ENCODE measurements around the gene TBC1D13. TPM values are rescaled to one million over a fixed set of nuclear protein-coding genes. Genes with fewer than 3 reads are reported as not detected.

TBC1D13 gene
- total and polyA plus RNA-seq, 2 of the 13 experiments (the other 11 are each of a cell fraction or from before 2014, with no cell fraction given) = 17.9 to 19.7 TPM

DNA sequence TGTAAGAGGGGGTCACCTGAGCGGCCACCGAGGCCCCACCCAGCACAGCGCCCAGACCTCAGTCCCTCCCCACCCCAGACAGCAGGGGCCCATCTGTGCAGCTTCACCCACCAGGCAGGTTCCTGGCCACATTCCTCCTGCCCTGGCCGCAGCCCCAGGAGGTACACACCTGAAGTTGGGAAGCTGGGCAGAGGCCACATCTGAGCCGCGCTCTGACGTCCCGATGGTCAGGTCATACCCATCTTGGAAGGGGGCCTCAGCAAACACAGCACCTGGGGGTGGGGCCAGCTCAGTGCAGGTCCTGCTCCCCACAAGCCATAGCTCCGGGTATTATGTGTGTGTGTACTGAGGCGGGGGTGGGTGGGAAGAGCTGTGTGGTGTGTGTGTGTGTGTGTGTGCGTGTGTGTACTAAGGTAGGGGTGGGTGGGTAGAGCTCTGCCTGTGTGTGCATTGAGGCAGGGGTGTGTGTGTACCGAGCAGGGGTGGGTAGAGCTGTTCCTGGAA is 36.9 kb downstream of the TBC1D13 start (continued):
- TF ChIP-seq ETV5 (CRISPR knock-in tag; IDR thresholded peaks at IDR 0.05; ENCODE audit: borderline replicate concordance) (no peak), PCBP1 (IDR thresholded peaks at IDR 0.05; ENCODE audit: borderline replicate concordance, low read depth, low read length) (no peak), NFYB (CRISPR knock-in tag; IDR thresholded peaks at IDR 0.05) (no peak), ZNF460 (CRISPR knock-in tag; IDR thresholded peaks at IDR 0.05; ENCODE audit: borderline replicate concordance) (no peak), NFIC (IDR thresholded peaks at IDR 0.05; ENCODE audit: low read length) (no peak), ZNF143 (CRISPR knock-in tag; IDR thresholded peaks at IDR 0.05) (no peak), ZNF501 (CRISPR knock-in tag; IDR thresholded peaks at IDR 0.05) (no peak), ZNF253 (CRISPR knock-in tag; IDR thresholded peaks at IDR 0.05; ENCODE audit: borderline replicate concordance) (no peak), SMARCE1 (IDR thresholded peaks at IDR 0.05; ENCODE audit: borderline replicate concordance) (no peak), HDAC1 (CRISPR knock-in tag; IDR thresholded peaks at IDR 0.05) (no peak), ZNF264 (CRISPR knock-in tag; IDR thresholded peaks at IDR 0.05) (no peak), SRSF4 (IDR thresholded peaks at IDR 0.05; ENCODE audit: low read depth, low read length, poor library complexity, severe bottlenecking) (no peak), ZNF432 (CRISPR knock-in tag; IDR thresholded peaks at IDR 0.05; ENCODE audit: borderline replicate concordance) (no peak), NONO (IDR thresholded peaks at IDR 0.05) (no peak), NONO (CRISPR knock-in tag; conservative IDR thresholded peaks at IDR 0.05) (no peak)
- TF ChIP-seq, protein P1, sequence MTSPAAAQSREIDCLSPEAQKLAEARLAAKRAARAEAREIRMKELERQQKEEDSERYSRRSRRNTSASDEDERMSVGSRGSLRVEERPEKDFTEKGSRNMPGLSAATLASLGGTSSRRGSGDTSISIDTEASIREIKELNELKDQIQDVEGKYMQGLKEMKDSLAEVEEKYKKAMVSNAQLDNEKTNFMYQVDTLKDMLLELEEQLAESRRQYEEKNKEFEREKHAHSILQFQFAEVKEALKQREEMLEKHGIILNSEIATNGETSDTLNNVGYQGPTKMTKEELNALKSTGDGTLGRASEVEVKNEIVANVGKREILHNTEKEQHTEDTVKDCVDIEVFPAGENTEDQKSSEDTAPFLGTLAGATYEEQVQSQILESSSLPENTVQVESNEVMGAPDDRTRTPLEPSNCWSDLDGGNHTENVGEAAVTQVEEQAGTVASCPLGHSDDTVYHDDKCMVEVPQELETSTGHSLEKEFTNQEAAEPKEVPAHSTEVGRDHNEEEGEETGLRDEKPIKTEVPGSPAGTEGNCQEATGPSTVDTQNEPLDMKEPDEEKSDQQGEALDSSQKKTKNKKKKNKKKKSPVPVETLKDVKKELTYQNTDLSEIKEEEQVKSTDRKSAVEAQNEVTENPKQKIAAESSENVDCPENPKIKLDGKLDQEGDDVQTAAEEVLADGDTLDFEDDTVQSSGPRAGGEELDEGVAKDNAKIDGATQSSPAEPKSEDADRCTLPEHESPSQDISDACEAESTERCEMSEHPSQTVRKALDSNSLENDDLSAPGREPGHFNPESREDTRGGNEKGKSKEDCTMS (CRISPR knock-in tag; conservative IDR thresholded peaks at IDR 0.05) = no peak
- TF ChIP-seq, protein P2, sequence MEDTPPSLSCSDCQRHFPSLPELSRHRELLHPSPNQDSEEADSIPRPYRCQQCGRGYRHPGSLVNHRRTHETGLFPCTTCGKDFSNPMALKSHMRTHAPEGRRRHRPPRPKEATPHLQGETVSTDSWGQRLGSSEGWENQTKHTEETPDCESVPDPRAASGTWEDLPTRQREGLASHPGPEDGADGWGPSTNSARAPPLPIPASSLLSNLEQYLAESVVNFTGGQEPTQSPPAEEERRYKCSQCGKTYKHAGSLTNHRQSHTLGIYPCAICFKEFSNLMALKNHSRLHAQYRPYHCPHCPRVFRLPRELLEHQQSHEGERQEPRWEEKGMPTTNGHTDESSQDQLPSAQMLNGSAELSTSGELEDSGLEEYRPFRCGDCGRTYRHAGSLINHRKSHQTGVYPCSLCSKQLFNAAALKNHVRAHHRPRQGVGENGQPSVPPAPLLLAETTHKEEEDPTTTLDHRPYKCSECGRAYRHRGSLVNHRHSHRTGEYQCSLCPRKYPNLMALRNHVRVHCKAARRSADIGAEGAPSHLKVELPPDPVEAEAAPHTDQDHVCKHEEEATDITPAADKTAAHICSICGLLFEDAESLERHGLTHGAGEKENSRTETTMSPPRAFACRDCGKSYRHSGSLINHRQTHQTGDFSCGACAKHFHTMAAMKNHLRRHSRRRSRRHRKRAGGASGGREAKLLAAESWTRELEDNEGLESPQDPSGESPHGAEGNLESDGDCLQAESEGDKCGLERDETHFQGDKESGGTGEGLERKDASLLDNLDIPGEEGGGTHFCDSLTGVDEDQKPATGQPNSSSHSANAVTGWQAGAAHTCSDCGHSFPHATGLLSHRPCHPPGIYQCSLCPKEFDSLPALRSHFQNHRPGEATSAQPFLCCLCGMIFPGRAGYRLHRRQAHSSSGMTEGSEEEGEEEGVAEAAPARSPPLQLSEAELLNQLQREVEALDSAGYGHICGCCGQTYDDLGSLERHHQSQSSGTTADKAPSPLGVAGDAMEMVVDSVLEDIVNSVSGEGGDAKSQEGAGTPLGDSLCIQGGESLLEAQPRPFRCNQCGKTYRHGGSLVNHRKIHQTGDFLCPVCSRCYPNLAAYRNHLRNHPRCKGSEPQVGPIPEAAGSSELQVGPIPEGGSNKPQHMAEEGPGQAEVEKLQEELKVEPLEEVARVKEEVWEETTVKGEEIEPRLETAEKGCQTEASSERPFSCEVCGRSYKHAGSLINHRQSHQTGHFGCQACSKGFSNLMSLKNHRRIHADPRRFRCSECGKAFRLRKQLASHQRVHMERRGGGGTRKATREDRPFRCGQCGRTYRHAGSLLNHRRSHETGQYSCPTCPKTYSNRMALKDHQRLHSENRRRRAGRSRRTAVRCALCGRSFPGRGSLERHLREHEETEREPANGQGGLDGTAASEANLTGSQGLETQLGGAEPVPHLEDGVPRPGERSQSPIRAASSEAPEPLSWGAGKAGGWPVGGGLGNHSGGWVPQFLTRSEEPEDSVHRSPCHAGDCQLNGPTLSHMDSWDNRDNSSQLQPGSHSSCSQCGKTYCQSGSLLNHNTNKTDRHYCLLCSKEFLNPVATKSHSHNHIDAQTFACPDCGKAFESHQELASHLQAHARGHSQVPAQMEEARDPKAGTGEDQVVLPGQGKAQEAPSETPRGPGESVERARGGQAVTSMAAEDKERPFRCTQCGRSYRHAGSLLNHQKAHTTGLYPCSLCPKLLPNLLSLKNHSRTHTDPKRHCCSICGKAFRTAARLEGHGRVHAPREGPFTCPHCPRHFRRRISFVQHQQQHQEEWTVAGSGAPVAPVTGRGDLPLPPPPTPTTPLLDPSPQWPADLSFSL (CRISPR knock-in tag; IDR thresholded peaks at IDR 0.05) = 0 out of 2 replicates have a peak, but pooled peaks have one; percentile 21
- TF ChIP-seq, protein P3, sequence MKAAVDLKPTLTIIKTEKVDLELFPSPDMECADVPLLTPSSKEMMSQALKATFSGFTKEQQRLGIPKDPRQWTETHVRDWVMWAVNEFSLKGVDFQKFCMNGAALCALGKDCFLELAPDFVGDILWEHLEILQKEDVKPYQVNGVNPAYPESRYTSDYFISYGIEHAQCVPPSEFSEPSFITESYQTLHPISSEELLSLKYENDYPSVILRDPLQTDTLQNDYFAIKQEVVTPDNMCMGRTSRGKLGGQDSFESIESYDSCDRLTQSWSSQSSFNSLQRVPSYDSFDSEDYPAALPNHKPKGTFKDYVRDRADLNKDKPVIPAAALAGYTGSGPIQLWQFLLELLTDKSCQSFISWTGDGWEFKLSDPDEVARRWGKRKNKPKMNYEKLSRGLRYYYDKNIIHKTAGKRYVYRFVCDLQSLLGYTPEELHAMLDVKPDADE (CRISPR knock-in tag; IDR thresholded peaks at IDR 0.05) = no peak
